HepG2 (cell line): Measurements from ENCODE around the gene PTPN2. TPM values are rescaled to one million over a fixed set of nuclear protein-coding genes. Genes with fewer than 3 reads are reported as not detected.

ENCODE experiments used
- DMAP1 ChIP-seq: IDR thresholded peaks from 2 replicates; pipeline ENCODE4 v1.6.1; 2016
- ELF3 ChIP-seq: IDR thresholded peaks from 2 replicates; pipeline ENCODE4 v1.6.1; 2016; ENCODE audit warnings: missing genetic modification reagents, missing compliant biosample characterization
- RAD21 ChIP-seq: fragments of 450-650 bp; formaldehyde crosslinking; IDR thresholded peaks from 2 replicates; pipeline ENCODE4 v1.5.0; 2020; ENCODE audit warnings: mild to moderate bottlenecking
- ZBTB34 ChIP-seq: sonication (generic); formaldehyde crosslinking; IDR thresholded peaks from 2 replicates; pipeline ENCODE4 v1.8.0; 2022; ENCODE audit warnings: mild to moderate bottlenecking, missing genetic modification reagents
- ZNF318 ChIP-seq: sonication (generic); formaldehyde crosslinking; IDR thresholded peaks from 2 replicates; pipeline ENCODE4 v1.4.0; 2020; ENCODE audit warnings: mild to moderate bottlenecking, missing genetic modification reagents
- polyA plus RNA-seq, 8 experiments: library from polyadenylated mRNA; depleted of rRNA in 3 of 8; stranded (reverse) in 7 of 8; unstranded in 1 of 8; fragments of >200 nt; fragmentation: Illumina TruSeq in 4 of 8; extraction: Trizol in 4 of 8; gene quantifications; 2 replicates each; pipeline versions ENCODE4 v1.2.1 to v1.2.3, GENCODE V29; 2011 to 2016; ENCODE audit warnings: low read depth in 4 of 8, missing spikeins in 1 of 8, mixed read lengths in 1 of 8; ENCODE audit not compliant: insufficient read depth in 1 of 8
- total RNA-seq, 5 experiments: library from RNA; depleted of rRNA; stranded (reverse); fragments of >200 nt; fragmentation: Illumina TruSeq; extraction: Trizol; gene quantifications; 2 replicates each; pipeline ENCODE4 v1.2.3, GENCODE V29; 2016; ENCODE audit warnings: low read depth in 1 of 5

PTPN2 gene
- total and polyA plus RNA-seq, 2 of the 13 experiments (the other 11 are each of a cell fraction or from before 2014, with no cell fraction given): 24.9 to 41.5 TPM

GRCh38 chr18:12744103-12744502, 139.9 kb downstream of the PTPN2 start (continued):
- no peak for TF ChIP-seq ZNF318 (CRISPR knock-in tag)
- no peak for TF ChIP-seq ZBTB34 (CRISPR knock-in tag)
- TF ChIP-seq ELF3: 0 out of 2 replicates have a peak, but pooled peaks have one; percentile 17
- TF ChIP-seq DMAP1 (CRISPR knock-in tag): no peak
- TF ChIP-seq RAD21 (CRISPR knock-in tag): peak; percentile 25; the same call in 1 of the 2 replicates
